PC-3 (cell line): ENCODE data around the gene BCAS1. TPM values are rescaled to one million over a fixed set of nuclear protein-coding genes. Genes with fewer than 3 reads are reported as not detected.

ENCODE experiments used
- ATAC-seq: fragments of 200-7000 bp; cut with Tn5 transposase; 2 replicates; pipeline ENCODE4 v1.9.1; 2020; ENCODE audit warnings: mild to moderate bottlenecking, moderate library complexity
- BruUV-seq: library from RNA; stranded (reverse); fragments of 400-500 nt; replicated peaks from 2 replicates; lab custom pipeline; 2021; lab: Mats Ljungman, UMichigan
- CTCF ChIA-PET: fragments of 300-600 bp; sonication (Branson Sonifier 250); formaldehyde crosslinking; loops from one replicate; lab custom pipeline; 2022; ENCODE audit warnings: antibody characterized with exemption; lab: Charles Lee
- POLR2A ChIA-PET: fragments of 300-600 bp; sonication (Branson Sonifier 250); formaldehyde crosslinking; loops from one replicate; lab custom pipeline; 2022; ENCODE audit warnings: antibody characterized with exemption; ENCODE audit not compliant: unreplicated experiment; lab: Charles Lee
- DNase-seq: peaks from one replicate; pipeline ENCODE4 v3.0.0-alpha.2; 2015
- H2AFZ ChIP-seq: fragments of 300-600 bp; sonication (generic); 2 replicates; pipeline ENCODE4 v1.6.0; 2016; ENCODE audit warnings: antibody characterized with exemption, low read length
- H3F3A ChIP-seq: fragments of 300-600 bp; sonication (generic); one replicate; pipeline ENCODE4 v1.6.0; 2017; ENCODE audit warnings: antibody characterized with exemption, low read length, control low read depth, mild to moderate bottlenecking; ENCODE audit not compliant: unreplicated experiment
- H3K27ac ChIP-seq: fragments of 300-600 bp; sonication (generic); 2 replicates; pipeline ENCODE4 v1.5.1; 2016; ENCODE audit warnings: mild to moderate bottlenecking, low read length
- H3K27me3 ChIP-seq: fragments of 300-600 bp; sonication (generic); 2 replicates; pipeline ENCODE4 v1.6.1; 2016; ENCODE audit warnings: low read length, mixed read lengths
- H3K36me3 ChIP-seq: fragments of 300-600 bp; sonication (generic); 2 replicates; pipeline ENCODE4 v1.6.1; 2016; ENCODE audit warnings: low read depth, mixed run types, low read length, mixed read lengths
- H3K4me1 ChIP-seq: fragments of 300-600 bp; sonication (generic); 2 replicates; pipeline ENCODE4 v1.5.1; 2016; ENCODE audit warnings: low read length; ENCODE audit not compliant: insufficient read depth
- H3K4me2 ChIP-seq: fragments of 300-600 bp; sonication (generic); 2 replicates; pipeline ENCODE4 v1.6.0; 2016; ENCODE audit warnings: low read length
- H3K4me3 ChIP-seq: fragments of 300-600 bp; sonication (generic); 2 replicates; pipeline ENCODE4 v1.5.1; 2016; ENCODE audit warnings: mild to moderate bottlenecking, low read length, mixed read lengths
- H3K79me2 ChIP-seq: fragments of 300-600 bp; sonication (generic); 2 replicates; pipeline ENCODE4 v1.6.1; 2017; ENCODE audit warnings: low read length, mixed read lengths
- H3K9ac ChIP-seq: fragments of 300-600 bp; sonication (generic); 2 replicates; pipeline ENCODE4 v1.6.0; 2016; ENCODE audit warnings: mild to moderate bottlenecking, low read length
- H3K9me2 ChIP-seq: fragments of 300-600 bp; sonication (generic); replicated peaks from 2 replicates; pipeline ENCODE4 v1.6.1; 2016; ENCODE audit warnings: mixed run types, low read length, mixed read lengths
- H3K9me3 ChIP-seq: fragments of 300-600 bp; sonication (generic); 2 replicates; pipeline ENCODE4 v1.6.1; 2016; ENCODE audit warnings: low read length, mixed read lengths
- H4K20me1 ChIP-seq: fragments of 300-600 bp; sonication (generic); 2 replicates; pipeline ENCODE4 v1.6.1; 2016; ENCODE audit warnings: low read length, mixed read lengths
- EZH2 ChIP-seq: fragments of 300-600 bp; sonication (generic); IDR thresholded peaks from one replicate; pipeline ENCODE4 v1.6.1; 2017; ENCODE audit warnings: antibody characterized with exemption, mild to moderate bottlenecking, low read length; ENCODE audit not compliant: unreplicated experiment
- EZH2phosphoT487 ChIP-seq: fragments of 300-600 bp; sonication (generic); IDR thresholded peaks from 2 replicates; pipeline ENCODE4 v1.6.1; 2018; ENCODE audit warnings: mild to moderate bottlenecking, antibody characterized with exemption, low read length, borderline replicate concordance
- intact Hi-C: fragments of 100-400 bp; cut with micrococcal nuclease; formaldehyde crosslinking; loops from 2 replicates; pipeline ENCODE4 v1.9.0; 2023
- total RNA-seq: library from RNA; depleted of rRNA; stranded (reverse); fragments of >200 nt; gene quantifications from 2 replicates; pipeline ENCODE4 v1.2.3, GENCODE V29; 2014
- TF ChIP-seq, protein P1 (sequence below): fragments of 300-600 bp; sonication (generic); conservative IDR thresholded peaks from 2 replicates; pipeline ENCODE4 v1.5.1; 2017; ENCODE audit warnings: antibody characterized with exemption, low read depth, mild to moderate bottlenecking, low read length

Gene BCAS1
- total RNA-seq, 1 experiment from 2014 or later, result 0.18 TPM

DNA sequence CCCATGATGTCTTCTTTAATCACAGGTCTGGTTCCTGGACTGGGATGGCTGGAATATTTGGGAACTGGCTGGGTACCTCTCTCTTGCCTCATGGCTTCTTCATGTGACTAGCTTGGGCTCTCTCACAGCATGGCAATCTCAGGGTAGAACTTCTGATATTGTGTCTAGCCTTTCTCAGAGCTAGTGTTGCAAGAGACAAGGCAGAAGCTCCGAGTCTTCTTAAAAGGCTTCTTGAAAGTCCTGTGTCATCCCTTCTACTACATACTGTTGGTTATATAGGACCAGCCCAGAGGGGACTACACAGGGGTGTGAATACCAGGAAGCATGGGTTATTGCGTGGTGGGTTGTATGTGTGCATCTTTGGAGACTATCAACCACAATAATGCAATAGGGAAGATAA is 23.3 kb downstream of the BCAS1 start:
- DNase-seq, result no peak
- peaks cover 18% of the 10 kb centered on the region; the same call in 1 of the 2 replicates for H3K27me3 ChIP-seq
- POLR2A ChIA-PET, result no interaction called here
- no peak overlapping the region for H3K4me3 ChIP-seq
- H3K79me2 ChIP-seq, result no peaks in the 10 kb centered on the region
- H3F3A ChIP-seq, result no peaks in the 10 kb centered on the region
- H2AFZ ChIP-seq, result no peak overlapping the region
- H3K9me2 ChIP-seq, result no peaks in the 10 kb centered on the region
- no peak overlapping the region for H3K4me2 ChIP-seq
- CTCF ChIA-PET, result no interaction called here
- no peaks in the 10 kb centered on the region for H3K4me1 ChIP-seq
- no peak overlapping the region for H3K9ac ChIP-seq
- H4K20me1 ChIP-seq, result no peaks in the 10 kb centered on the region
- no peaks in the 10 kb centered on the region for H3K9me3 ChIP-seq
- no peak overlapping the region for H3K27ac ChIP-seq
- no TSS peak for BruUV-seq
- intact Hi-C loops, result no loop called here
- no peaks in the 10 kb centered on the region for H3K36me3 ChIP-seq
- ATAC-seq, result no peak
- TF ChIP-seq EZH2 (no peak), EZH2phosphoT487 (no peak)
- TF ChIP-seq, protein P1, sequence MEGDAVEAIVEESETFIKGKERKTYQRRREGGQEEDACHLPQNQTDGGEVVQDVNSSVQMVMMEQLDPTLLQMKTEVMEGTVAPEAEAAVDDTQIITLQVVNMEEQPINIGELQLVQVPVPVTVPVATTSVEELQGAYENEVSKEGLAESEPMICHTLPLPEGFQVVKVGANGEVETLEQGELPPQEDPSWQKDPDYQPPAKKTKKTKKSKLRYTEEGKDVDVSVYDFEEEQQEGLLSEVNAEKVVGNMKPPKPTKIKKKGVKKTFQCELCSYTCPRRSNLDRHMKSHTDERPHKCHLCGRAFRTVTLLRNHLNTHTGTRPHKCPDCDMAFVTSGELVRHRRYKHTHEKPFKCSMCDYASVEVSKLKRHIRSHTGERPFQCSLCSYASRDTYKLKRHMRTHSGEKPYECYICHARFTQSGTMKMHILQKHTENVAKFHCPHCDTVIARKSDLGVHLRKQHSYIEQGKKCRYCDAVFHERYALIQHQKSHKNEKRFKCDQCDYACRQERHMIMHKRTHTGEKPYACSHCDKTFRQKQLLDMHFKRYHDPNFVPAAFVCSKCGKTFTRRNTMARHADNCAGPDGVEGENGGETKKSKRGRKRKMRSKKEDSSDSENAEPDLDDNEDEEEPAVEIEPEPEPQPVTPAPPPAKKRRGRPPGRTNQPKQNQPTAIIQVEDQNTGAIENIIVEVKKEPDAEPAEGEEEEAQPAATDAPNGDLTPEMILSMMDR, result no peak

DNA sequence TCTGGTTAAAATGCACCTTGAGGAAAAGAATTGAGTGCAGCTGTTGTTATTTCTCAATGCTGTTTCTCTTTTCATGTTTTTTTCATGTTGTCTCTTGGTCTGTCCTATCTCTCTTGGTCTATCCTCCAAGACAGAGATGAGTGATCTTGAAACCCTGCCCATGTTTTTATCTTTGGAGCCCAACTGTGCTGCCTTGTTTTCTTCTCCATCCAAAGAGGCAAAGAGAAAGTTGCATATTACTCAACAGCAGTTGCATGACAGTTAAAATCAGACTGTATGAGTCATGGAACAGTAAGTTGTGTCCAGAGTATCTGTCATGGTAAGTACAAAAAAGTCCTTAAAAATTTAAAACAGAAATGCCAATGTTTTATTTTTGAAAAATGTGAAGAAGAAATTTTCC is 26.2 kb downstream of the BCAS1 start:
- intact Hi-C loops, result no loop called here
- Histone ChIP-seq H3K79me2 (no peaks in the 10 kb centered on the region), H3K4me2 (no peak overlapping the region), H3K9me3 (no peaks in the 10 kb centered on the region), H3K9ac (no peak overlapping the region), H3K4me1 (no peaks in the 10 kb centered on the region), H3K27me3 (peaks cover 26% of the 10 kb centered on the region), H2AFZ (no peak overlapping the region), H3K36me3 (no peaks in the 10 kb centered on the region), H3F3A (no peaks in the 10 kb centered on the region), H4K20me1 (no peaks in the 10 kb centered on the region), H3K9me2 (no peaks in the 10 kb centered on the region), H3K4me3 (no peak overlapping the region), H3K27ac (no peak overlapping the region)
- POLR2A ChIA-PET, result no interaction called here
- BruUV-seq, result no TSS peak
- ATAC-seq (peak; percentile 37; the same call in 1 of the 2 replicates), DNase-seq (peak; percentile 55)
- TF ChIP-seq, protein P1, result no peak
- TF ChIP-seq EZH2 (no peak), EZH2phosphoT487 (no peak)
- CTCF ChIA-PET, result no interaction called here

DNA sequence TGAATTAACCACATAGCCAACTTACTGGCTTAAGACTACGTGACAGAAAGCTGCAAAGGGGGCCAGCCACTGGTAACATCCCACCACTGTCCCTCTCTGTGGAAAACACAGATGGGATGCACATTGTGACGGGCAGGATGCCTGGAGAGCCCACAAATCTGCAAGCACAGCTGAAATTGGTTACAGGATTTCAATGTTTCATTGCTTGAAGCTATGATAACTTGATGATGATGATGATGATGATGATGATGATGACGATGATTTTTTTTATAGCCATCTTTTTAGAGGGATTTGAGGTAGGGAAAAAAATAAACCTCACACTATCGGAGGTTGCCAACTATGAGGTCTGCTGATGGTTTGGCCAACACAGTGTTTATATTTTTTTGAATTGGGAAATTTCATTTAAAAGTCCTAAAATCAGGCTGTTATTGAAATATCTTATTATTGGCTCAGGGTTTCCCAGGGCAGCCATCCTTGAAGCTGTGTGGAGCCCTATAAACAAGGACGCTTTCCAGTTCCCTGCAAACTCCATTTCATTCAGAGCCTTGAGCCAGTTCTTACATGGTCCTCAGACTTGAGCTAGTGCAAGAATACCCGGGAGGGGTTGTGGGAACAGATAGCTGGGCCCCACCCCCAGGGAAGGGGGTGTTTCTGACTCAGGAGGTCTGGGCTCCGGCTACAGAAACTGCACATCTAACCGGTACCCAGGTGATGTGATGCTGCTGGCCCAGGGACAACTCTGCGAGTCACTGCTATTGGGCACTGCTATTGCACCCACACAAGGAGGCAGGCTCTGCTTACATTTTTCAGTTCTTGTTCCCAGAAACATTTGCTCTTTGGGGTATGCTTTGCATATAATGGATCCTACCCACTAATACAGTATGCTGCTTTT is 27.1 kb downstream of the BCAS1 start:
- H3K4me3 ChIP-seq, result no peak overlapping the region
- no peaks in the 10 kb centered on the region for H3K79me2 ChIP-seq
- ChIA-PET POLR2A (no interaction called here), CTCF (no interaction called here)
- no peak for TF ChIP-seq EZH2
- TF ChIP-seq EZH2phosphoT487, result no peak
- TF ChIP-seq, protein P1, result no peak
- H3K36me3 ChIP-seq, result no peaks in the 10 kb centered on the region
- H3K9ac ChIP-seq, result no peak overlapping the region
- intact Hi-C loops, result no loop called here
- no peaks in the 10 kb centered on the region for H3K9me3 ChIP-seq
- H2AFZ ChIP-seq, result no peak overlapping the region
- no peaks in the 10 kb centered on the region for H3F3A ChIP-seq
- no peaks in the 10 kb centered on the region for H3K4me1 ChIP-seq
- DNase-seq (peak; percentile 38), ATAC-seq (no peak)
- H4K20me1 ChIP-seq, result no peaks in the 10 kb centered on the region
- H3K4me2 ChIP-seq, result no peak overlapping the region
- no peak overlapping the region for H3K27ac ChIP-seq
- H3K27me3 ChIP-seq, result peaks cover 35% of the 10 kb centered on the region
- no peaks in the 10 kb centered on the region for H3K9me2 ChIP-seq
- no TSS peak for BruUV-seq
